Neural progenitor cell (in vitro differentiated cells): ENCODE results near the gene MT1M.

Source experiments
- CTCF ChIP-seq: fragments of 200-600 bp; sonication (generic); IDR thresholded peaks from 2 replicates; pipeline ENCODE4 v1.5.1; 2017; ENCODE audit warnings: antibody characterized with exemption, mild to moderate bottlenecking
- EZH2 ChIP-seq: fragments of 200-600 bp; sonication (generic); IDR thresholded peaks from 2 replicates; pipeline ENCODE4 v1.6.1; 2017; ENCODE audit warnings: antibody characterized with exemption, mild to moderate bottlenecking, moderate library complexity

GRCh38 chr16:56677474-56677873 lies 45.0 kb downstream of the MT1M start:
- TF ChIP-seq CTCF, result no peak
- no peak for TF ChIP-seq EZH2
